Activated CD4-positive, alpha-beta T cell treated with anti-CD3 and anti-CD28 coated beads, Interleukin-2, amount 10 ng/mL, durations not matched to agents 24 days and 14 days (primary cell): Measurements from ENCODE around the gene EIF5A. TPM values are rescaled to one million over a fixed set of nuclear protein-coding genes. Genes with fewer than 3 reads are reported as not detected.

Source experiments
- DNase-seq: peaks from one replicate; pipeline ENCODE4 v3.0.0; 2022
- H3K27ac Mint-ChIP-seq: one replicate; pipeline ENCODE4 v1.8.0; 2022; ENCODE audit warnings: mild to moderate bottlenecking, mixed read lengths
- H3K27me3 Mint-ChIP-seq: one replicate; pipeline ENCODE4 v1.8.0; 2022; ENCODE audit warnings: mixed read lengths
- H3K36me3 Mint-ChIP-seq: one replicate; pipeline ENCODE4 v1.8.0; 2022; ENCODE audit warnings: low read depth, mild to moderate bottlenecking, mixed read lengths
- H3K4me1 Mint-ChIP-seq: one replicate; pipeline ENCODE4 v1.8.0; 2021; ENCODE audit warnings: mixed read lengths
- H3K4me3 Mint-ChIP-seq: one replicate; pipeline ENCODE4 v1.8.0; 2022; ENCODE audit warnings: mild to moderate bottlenecking, moderate library complexity, mixed read lengths
- H3K9me3 Mint-ChIP-seq: one replicate; pipeline ENCODE4 v1.8.0; 2021; ENCODE audit warnings: mixed read lengths
- intact Hi-C: fragments of 100-400 bp; cut with micrococcal nuclease; formaldehyde crosslinking; loops from one replicate; pipeline ENCODE4 v1.15.1; 2023
- total RNA-seq: library from RNA; stranded (reverse); gene quantifications from 2 replicates; pipeline ENCODE4 v1.2.3, GENCODE V29; 2022

EIF5A gene
- total RNA-seq, 1 donor from 2014 or later = 1,327 TPM

DNA sequence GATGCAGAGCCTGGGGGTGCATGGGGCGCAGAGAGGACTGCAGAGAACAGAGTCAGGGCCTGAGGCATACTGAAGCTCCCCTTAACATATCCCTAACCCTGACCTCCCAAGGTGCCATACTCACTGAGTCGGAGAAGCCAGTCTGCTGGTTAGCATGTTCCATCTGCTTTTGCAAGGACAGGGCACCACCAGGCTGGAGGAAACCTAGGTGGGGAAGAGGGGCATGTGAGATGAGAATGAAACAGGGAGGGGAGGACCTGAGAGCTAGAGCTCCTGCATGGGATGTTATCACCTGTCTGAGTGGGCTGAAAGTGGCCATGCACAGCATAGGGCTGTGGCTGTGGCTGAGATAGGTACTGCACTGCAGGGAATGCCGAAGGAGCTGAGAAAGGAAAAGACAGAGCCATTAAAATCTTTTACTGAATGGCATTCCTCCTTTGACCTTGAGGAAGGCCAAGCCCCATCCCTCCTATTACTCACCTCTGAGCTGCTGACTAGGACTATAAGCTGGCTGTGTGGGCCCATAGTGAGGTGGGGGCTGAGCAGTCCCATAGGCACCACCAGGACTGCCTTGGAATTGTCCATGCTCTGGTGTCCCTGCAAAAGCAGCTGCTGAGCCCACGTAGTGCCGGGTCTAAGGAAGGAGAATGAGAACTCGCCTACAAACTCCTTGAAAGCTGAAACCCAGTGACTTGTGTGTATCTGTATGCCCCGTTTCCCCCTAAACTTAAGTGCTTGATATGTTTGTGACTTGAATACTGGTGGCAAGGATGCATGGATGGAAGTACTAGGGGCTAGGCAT lies 5.9 kb downstream of the EIF5A start:
- peaks cover 70% of the 10 kb centered on the region for H3K36me3 Mint-ChIP-seq
- peak overlapping the region; percentile 83 for H3K27ac Mint-ChIP-seq
- no peaks in the 10 kb centered on the region for H3K27me3 Mint-ChIP-seq
- H3K4me3 Mint-ChIP-seq = peak overlapping the region; percentile 85
- DNase-seq = peak; percentile 69
- H3K4me1 Mint-ChIP-seq = peaks cover 57% of the 10 kb centered on the region
- intact Hi-C loops = no loop called here
- no peaks in the 10 kb centered on the region for H3K9me3 Mint-ChIP-seq

DNA sequence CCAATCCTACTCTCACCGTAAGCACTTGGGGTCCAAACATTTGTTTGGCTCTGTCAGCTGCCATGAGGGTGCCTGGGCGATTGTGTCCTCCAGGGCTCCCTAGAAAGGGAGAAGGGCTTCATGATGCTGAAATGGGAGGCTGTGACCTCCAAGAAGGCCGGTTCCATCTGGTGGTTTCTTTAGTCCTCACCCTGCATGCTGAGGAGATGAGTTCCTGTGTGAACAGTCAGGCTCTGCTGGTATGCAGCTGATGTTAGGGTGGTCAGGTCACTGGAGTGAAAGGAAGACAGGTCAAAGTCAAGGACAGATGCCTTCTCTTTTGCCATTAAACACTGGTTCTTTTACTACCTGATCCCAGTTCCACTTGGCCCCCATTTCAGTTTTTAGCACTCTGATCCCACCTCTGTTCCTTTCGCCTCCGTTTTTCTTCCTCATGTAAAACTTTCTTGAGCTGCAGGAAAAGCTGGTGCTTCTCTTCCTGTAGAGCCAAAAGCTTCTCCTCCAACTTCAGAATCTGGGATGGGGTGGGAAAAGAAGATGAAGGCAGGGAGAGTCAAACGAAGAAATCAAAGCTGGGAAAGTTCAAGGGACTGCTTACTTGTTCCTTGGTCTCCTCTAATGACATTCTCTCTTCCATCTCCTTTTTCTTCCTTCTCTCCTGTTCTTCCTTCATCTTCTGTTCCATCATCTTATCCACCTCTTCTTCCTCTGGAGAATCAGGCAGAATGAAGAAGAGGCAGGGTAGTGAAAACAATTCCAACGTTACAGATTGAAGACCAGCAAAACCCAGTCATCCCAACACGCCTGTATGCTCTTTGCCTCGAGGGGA lies 6.7 kb downstream of the EIF5A start:
- H3K4me1 Mint-ChIP-seq = peaks cover 53% of the 10 kb centered on the region
- H3K36me3 Mint-ChIP-seq = peaks cover 67% of the 10 kb centered on the region
- H3K9me3 Mint-ChIP-seq = no peaks in the 10 kb centered on the region
- peak; percentile 67 for DNase-seq
- intact Hi-C loops = loop anchor here (2.0 kb wide), 2 partner anchors 15 to 71 kb away; partner anchors contain the start of genes GABARAP and NEURL4
- peak overlapping the region; percentile 85 for H3K4me3 Mint-ChIP-seq
- peak overlapping the region; percentile 83 for H3K27ac Mint-ChIP-seq
- H3K27me3 Mint-ChIP-seq = no peaks in the 10 kb centered on the region

DNA sequence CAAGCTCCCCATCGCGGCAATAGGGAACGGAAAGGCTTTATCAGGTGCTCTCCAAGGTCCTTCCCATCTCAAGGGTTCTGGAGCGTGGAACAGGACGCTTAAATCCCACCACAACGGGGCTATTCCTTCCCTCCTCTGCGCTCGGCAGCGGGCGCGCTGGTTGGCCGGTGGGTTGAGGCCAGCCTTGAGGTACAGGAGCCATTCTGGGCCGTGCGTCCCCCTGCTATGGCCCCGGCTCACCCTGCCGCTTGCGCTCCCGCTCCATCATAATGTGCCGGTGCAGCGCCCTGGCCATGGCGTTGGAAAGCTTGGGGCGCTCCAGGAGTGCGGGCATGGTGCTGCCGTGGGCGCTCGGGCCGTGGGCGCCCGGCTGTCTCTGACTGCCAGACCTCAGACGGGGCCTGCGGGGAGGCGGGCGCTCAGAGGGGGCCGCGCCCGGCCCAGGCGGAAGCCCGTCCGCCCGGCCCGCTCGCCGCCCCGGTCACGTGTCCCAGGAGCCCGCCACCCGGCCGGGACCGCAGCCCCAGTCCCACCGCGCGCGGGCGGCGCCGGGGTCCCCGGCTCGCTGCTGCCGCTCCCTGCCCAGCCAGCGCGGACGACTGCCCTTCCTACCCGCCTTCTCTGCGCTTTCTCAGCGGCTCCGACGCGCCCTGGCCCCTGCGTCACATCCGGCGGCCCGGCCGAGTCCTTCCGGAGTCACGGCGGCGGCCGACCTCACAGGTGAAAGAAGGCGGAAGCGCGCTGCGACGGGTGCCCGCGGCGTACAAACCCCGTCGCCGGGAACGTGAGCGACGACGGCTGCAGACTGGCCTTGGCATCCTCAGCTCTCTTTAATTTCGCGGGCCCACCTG lies 7.5 kb downstream of the EIF5A start, which contains the start of gene GPS2:
GPS2 (minus strand) TSS at position 642 of the 851 bp plus-strand sequence; CDS start at position 334, 308 bp downstream.
- H3K27me3 Mint-ChIP-seq = no peaks in the 10 kb centered on the region

DNA sequence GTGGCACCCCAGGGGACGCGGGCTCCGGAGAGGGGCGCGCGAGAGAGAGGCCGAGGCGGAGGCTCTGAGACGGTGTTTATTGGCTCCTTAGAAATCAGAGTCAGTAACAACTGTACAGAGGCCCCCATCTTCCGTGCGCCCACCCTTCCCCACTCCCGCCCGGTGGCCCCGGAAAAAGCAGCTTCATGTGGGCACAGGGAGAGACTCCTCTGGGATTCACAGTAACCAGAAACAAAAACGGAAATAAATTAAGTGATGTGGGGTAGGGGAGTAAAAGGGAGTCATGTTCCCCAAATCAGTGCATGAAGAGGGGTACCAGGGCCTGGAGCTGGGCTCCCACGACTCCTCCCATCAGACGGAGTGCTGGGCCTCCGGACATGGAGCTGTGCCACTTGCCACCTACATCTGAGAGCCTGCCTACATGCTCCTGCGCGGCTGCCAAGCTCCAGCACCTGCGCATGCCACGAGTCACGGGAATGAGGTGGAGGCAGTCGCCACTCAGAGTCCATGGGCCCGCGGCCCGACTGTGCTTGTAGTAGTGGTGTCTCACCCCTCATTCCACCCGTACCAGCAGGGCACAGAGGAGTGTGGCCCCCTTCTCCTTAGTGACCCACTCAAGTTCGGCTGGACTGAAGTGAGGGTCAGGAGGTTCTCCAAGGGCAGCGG lies 8.3 kb downstream of the EIF5A start:
- Mint-ChIP-seq H3K4me3 (peak overlapping the region; percentile 85), H3K27ac (peak overlapping the region; percentile 96), H3K4me1 (peaks cover 37% of the 10 kb centered on the region), H3K36me3 (peaks cover 51% of the 10 kb centered on the region), H3K9me3 (no peaks in the 10 kb centered on the region), H3K27me3 (no peaks in the 10 kb centered on the region)
- intact Hi-C loops = loop anchor here (2.0 kb wide), 2 partner anchors 13 to 73 kb away; partner anchors contain the start of genes GABARAP and NEURL4
- DNase-seq = no peak

More for the DNA sequence above, 7.5 kb downstream of the EIF5A start, which contains the start of gene GPS2:
- Mint-ChIP-seq H3K27ac (peak within 1 kb of the TSS; percentile 96), H3K4me1 (peaks cover 45% of the 10 kb centered on the region), H3K9me3 (no peaks in the 10 kb centered on the region), H3K36me3 (peaks cover 58% of the 10 kb centered on the region), H3K4me3 (peak within 1 kb of the TSS; percentile 85)
- intact Hi-C loops = loop anchor here (2.0 kb wide), 2 partner anchors 14 to 72 kb away; partner anchors contain the start of genes GABARAP and NEURL4
- peak; percentile 99 for DNase-seq

DNA sequence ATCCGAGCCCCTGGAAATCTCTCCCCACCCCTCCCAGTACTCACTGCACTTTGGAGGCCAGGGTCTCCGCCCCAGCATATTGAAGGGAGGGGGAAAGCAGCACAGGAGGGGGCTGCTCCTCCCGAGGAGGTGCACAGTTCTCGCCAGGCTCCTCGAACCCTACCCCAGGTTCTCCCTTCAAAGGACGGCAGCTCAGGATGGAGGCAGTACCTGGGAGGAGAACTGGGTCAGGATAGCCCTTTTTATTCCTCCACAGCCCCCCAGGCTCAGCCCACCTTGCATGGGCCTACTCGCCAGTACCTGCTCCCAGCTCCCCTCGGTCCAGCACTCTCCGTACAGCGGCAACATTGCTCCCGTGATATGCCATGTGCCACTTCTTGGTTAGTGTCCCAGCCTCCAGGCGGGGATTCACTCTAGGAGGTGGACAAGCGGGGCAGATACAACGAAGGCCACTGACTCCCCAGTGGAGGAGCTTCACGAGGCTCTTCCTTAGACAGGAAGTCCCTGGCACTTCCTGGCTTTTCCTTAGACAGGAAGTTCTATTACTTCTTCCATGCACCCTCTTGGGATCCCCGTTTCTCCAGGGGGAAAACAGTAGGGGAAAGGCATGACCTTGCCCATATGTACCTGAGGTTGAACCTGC lies 9.9 kb downstream of the EIF5A start:
- peaks cover 28% of the 10 kb centered on the region for H3K4me1 Mint-ChIP-seq
- peak; percentile 57 for DNase-seq
- H3K4me3 Mint-ChIP-seq = peak overlapping the region; percentile 65
- intact Hi-C loops = no loop called here
- H3K27me3 Mint-ChIP-seq = no peaks in the 10 kb centered on the region
- H3K27ac Mint-ChIP-seq = peak overlapping the region; percentile 66
- no peaks in the 10 kb centered on the region for H3K9me3 Mint-ChIP-seq
- peaks cover 52% of the 10 kb centered on the region for H3K36me3 Mint-ChIP-seq

DNA sequence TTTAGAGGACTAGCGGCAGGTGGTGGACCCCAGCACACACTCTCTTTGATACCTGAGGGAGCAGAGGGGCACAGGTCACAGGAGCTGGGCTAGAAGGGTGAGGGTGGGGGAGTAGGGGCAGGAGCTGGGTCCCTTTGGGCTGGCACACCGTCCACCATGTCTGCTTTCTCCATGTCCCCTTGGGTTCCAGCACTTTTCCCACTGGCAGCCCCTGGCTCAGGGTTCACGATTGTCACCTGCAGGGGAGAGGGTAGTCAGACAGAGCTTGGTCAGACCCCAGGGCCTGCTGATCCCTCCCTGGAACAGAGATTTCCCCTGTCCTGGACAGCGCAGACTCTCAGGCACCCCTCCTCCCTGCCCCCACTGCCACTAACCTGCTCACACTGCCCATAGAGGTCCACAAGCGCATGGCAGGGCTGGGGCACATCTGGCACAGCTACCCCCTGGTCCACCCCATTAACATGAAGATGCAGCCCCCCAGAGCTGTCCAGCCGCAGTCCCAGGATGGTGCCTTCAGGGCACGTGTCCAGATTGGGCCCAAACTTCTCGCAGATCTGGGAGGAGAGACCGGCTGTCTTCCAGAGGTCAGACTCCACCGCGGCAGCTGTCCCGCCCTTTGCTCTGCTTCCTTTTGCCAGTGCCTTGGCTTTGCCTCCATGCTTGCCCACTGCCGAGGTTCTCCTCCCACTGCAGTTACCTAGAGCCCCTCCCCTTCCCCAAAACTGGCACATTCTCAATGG lies 10.9 kb downstream of the EIF5A start:
- intact Hi-C loops = no loop called here
- no peaks in the 10 kb centered on the region for H3K9me3 Mint-ChIP-seq
- peaks cover 18% of the 10 kb centered on the region for H3K4me1 Mint-ChIP-seq
- H3K4me3 Mint-ChIP-seq = no peak overlapping the region
- H3K27ac Mint-ChIP-seq = no peak overlapping the region
- H3K27me3 Mint-ChIP-seq = no peaks in the 10 kb centered on the region
- peaks cover 48% of the 10 kb centered on the region for H3K36me3 Mint-ChIP-seq
- DNase-seq = peak; percentile 52

DNA sequence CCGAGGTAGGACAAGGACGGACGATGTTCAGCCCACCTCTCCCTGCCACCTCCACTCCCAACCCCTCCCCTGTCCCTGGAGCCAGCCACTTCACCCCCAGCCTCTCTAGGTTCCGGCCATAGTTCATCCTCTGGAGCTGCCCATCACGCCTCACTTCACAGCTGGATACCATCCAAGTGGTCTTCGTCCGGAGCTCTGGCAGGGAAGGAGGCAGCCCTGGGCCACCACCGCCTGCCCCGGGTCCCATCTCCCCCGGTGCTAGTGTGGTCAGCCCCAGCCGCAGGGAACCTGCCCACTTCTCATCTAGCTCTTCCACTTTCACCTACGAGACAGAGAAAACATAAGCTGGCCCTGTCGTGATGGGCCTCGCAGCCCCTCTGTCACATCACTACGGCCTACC lies 14.0 kb downstream of the EIF5A start:
- Mint-ChIP-seq H3K9me3 (no peaks in the 10 kb centered on the region), H3K4me1 (peaks cover 4% of the 10 kb centered on the region), H3K27me3 (no peaks in the 10 kb centered on the region), H3K27ac (no peak overlapping the region), H3K4me3 (no peak overlapping the region), H3K36me3 (peaks cover 45% of the 10 kb centered on the region)
- no peak for DNase-seq
- intact Hi-C loops = no loop called here

DNA sequence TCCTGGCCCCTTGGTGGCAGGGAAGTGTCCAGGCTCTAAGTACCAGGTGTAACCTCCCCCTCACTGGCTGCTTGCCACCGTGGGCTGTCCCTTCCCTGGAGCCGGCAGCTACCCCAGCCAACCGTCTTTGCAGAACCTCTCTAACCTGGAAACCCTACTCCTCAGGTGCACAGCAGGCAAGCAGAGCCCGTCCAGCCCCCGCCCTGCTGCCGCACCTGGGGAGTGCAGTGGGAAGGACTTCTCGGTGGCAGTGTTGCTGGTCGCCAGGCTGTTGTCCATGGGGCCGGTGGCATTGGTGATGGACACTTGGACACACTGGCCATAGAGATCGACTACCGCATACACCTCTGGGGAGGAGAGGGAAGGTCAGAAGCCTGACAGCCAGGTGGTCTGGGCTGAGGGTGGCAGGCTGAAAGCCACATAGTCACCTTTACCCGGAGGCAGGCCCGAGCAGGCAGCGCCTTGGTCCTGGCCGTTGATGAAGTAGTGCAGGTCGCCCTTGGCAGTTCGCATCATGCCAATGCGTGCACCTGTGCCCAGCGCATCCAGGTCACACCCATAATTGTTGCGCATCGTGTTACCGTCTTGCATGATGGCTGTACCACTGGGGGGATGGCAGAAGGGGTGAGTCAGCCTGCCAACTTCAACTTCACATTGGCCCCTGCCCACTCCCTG lies 15.2 kb downstream of the EIF5A start:
- Mint-ChIP-seq H3K9me3 (no peaks in the 10 kb centered on the region), H3K4me1 (peaks cover 8% of the 10 kb centered on the region), H3K4me3 (no peak overlapping the region), H3K36me3 (peaks cover 41% of the 10 kb centered on the region), H3K27me3 (no peaks in the 10 kb centered on the region), H3K27ac (no peak overlapping the region)
- DNase-seq = no peak
- intact Hi-C loops = no loop called here

DNA sequence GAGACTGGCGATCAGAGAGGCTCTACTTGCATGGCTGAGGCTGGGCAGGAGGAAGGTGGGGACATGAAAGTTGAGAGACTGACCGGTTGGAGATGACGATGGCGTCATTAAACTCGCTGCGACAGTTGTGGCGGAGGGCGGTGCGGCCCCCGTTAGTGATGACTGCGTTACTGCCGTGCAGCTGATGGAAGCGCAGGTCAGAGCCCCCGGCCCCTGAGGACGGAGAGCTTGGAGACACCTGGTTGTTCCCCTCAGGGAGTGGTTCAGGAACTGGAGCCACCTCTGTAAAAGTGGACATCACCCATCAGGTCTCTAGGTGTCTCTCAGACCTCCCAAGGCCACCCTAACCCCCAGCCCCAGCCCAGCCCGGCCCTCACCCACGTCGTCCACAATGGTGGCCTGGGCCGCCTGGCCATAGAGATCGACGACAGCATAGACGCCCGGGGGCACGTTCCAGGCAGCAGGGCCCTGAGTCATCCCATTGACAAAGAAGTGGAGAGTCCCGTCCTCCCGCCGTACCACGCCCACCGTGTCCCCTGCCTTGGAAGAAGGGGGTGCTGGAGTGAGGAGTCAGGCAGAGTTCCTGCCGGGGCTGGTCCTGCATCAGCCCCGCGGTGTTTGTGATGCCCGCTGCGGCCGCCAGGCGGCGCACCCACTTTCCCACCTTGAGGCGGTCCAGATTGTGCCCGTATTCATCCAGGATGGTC lies 16.5 kb downstream of the EIF5A start:
- Mint-ChIP-seq H3K4me1 (peaks cover 18% of the 10 kb centered on the region), H3K4me3 (no peak overlapping the region), H3K27ac (no peak overlapping the region), H3K27me3 (no peaks in the 10 kb centered on the region), H3K36me3 (peaks cover 34% of the 10 kb centered on the region), H3K9me3 (no peaks in the 10 kb centered on the region)
- intact Hi-C loops = loop anchor here (1.0 kb wide), 1 partner anchor 21 kb away; no protein-coding TSS in a partner anchor
- DNase-seq = peak; percentile 94

DNA sequence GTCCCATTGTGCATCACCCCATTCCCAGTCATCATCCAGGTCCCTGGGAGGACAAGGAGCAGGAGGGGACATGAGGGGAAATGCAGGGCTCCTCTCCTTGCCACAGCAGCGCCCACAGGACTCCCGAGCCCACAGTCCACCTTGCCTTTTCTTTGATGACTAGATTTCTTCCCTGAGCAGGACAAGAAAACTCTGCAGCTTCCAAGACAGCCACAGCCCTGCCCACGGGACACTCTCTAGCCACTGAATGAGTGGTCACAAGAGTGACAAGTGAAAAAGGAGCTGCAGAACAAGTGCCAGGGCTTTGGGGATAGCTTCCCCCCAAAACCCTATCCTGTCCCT lies 17.0 kb downstream of the EIF5A start:
- no peak overlapping the region for H3K4me3 Mint-ChIP-seq
- intact Hi-C loops = loop anchor here (1.0 kb wide), 1 partner anchor 21 kb away; no protein-coding TSS in a partner anchor
- no peak for DNase-seq
- H3K27me3 Mint-ChIP-seq = no peaks in the 10 kb centered on the region
- H3K27ac Mint-ChIP-seq = no peak overlapping the region
- H3K4me1 Mint-ChIP-seq = peaks cover 18% of the 10 kb centered on the region
- H3K9me3 Mint-ChIP-seq = no peaks in the 10 kb centered on the region
- H3K36me3 Mint-ChIP-seq = peaks cover 33% of the 10 kb centered on the region

DNA sequence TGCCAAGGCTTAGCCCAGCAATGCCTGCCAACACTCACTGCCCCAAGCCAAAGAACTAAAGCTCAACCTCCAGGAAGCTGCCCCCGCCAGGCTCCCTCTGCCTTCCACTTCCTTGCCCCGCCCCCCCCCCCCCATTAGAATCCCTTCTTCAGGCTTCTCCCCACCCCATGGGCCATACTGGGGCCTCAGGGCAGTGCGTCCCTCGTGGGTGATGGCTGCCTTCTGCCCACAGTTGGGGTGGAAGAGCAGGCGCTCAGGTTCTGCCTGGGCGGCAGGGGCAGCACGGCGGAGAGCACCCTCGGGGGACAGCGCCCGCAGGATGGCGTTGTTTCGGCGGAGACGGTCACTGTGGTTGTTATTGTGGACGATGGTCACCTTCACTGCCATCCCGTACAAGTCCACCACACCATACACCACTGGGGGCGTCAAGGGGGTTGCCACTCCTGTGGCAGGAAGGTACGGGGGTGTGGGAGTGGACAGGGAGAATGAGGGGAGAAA lies 17.7 kb downstream of the EIF5A start:
- Mint-ChIP-seq H3K9me3 (no peaks in the 10 kb centered on the region), H3K27me3 (no peaks in the 10 kb centered on the region), H3K27ac (no peak overlapping the region), H3K36me3 (peaks cover 33% of the 10 kb centered on the region), H3K4me1 (peaks cover 22% of the 10 kb centered on the region), H3K4me3 (no peak overlapping the region)
- intact Hi-C loops = no loop called here
- DNase-seq = no peak
